Measurements from ENCODE around the gene PTPRF.

PTPRF gene

DNA sequence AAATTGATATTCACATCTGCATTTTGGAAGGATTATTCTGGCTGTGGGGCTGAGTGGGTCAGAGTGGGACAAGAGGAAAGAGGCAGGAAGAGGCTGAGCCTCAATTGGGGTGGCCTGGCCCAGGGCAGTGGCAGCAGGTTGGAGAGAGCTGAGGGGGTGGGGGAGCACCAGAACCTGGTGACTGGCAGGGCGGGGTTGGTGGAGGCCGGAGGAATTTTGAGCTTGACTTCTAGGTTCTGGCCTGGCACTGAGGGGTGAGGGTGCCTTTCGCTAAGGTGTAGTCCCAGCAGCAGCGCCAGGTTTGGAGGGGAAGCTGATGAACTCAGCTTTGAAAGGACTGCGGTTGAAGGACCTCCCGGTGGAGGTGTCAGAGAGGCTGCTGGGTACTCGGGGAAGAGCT is 85.7 kb downstream of the PTPRF start:
- Histone ChIP-seq H2AFZ (ENCODE audit: low read depth, low read length) (no peak overlapping the region), H3K36me3 (replicated peaks; ENCODE audit: low read depth, low read length) (no peaks in the 10 kb centered on the region), H3K27me3 (ENCODE audit: low read depth, low read length) (no peaks in the 10 kb centered on the region), H3K27ac (ENCODE audit: low read length) (no peak overlapping the region), H3K79me2 (ENCODE audit: low read length) (no peaks in the 10 kb centered on the region), H3K9ac (ENCODE audit: low read length) (no peak overlapping the region), H3K4me2 (ENCODE audit: low read length) (no peak overlapping the region), H3K9me3 (ENCODE audit: insufficient read depth, low read length) (no peaks in the 10 kb centered on the region), H4K20me1 (ENCODE audit: insufficient read depth, low read length) (no peaks in the 10 kb centered on the region), H3K4me1 (ENCODE audit: low read length) (no peaks in the 10 kb centered on the region), H3K4me3 (ENCODE audit: low read length) (no peak overlapping the region)
- TF ChIP-seq, protein P1, sequence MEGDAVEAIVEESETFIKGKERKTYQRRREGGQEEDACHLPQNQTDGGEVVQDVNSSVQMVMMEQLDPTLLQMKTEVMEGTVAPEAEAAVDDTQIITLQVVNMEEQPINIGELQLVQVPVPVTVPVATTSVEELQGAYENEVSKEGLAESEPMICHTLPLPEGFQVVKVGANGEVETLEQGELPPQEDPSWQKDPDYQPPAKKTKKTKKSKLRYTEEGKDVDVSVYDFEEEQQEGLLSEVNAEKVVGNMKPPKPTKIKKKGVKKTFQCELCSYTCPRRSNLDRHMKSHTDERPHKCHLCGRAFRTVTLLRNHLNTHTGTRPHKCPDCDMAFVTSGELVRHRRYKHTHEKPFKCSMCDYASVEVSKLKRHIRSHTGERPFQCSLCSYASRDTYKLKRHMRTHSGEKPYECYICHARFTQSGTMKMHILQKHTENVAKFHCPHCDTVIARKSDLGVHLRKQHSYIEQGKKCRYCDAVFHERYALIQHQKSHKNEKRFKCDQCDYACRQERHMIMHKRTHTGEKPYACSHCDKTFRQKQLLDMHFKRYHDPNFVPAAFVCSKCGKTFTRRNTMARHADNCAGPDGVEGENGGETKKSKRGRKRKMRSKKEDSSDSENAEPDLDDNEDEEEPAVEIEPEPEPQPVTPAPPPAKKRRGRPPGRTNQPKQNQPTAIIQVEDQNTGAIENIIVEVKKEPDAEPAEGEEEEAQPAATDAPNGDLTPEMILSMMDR (IDR thresholded peaks at IDR 0.05; ENCODE audit: low read depth, low read length) = no peak
- no peak for TF ChIP-seq EZH2phosphoT487 (IDR thresholded peaks at IDR 0.05; ENCODE audit: low read depth)

DNA sequence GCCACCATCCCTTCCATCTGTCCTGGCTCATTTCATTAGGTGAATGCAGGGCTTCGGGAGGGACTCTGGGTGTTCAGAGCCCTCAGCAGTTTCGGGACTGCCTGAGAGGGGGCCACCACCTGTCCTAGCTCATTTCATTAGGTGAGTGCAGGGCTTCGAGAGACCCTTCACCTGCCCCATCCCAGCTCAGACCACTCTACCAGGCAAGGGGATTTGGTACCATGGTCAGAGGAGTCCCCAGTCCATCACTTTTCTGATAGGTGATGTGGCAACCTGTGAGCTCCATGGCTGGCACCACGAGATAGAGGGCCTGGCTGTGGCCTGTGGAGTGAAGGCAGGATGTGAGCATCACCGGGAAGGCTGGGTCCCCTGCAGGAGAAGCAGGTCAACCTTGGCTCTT is 86.3 kb downstream of the PTPRF start:
- Histone ChIP-seq H4K20me1 (ENCODE audit: insufficient read depth, low read length) (no peaks in the 10 kb centered on the region), H3K27me3 (ENCODE audit: low read depth, low read length) (no peaks in the 10 kb centered on the region), H3K4me1 (ENCODE audit: low read length) (no peaks in the 10 kb centered on the region), H3K36me3 (replicated peaks; ENCODE audit: low read depth, low read length) (no peaks in the 10 kb centered on the region), H3K4me2 (ENCODE audit: low read length) (no peak overlapping the region), H3K4me3 (ENCODE audit: low read length) (no peak overlapping the region), H3K79me2 (ENCODE audit: low read length) (no peaks in the 10 kb centered on the region), H2AFZ (ENCODE audit: low read depth, low read length) (no peak overlapping the region), H3K9me3 (ENCODE audit: insufficient read depth, low read length) (no peaks in the 10 kb centered on the region), H3K9ac (ENCODE audit: low read length) (no peak overlapping the region), H3K27ac (ENCODE audit: low read length) (no peak overlapping the region)
- TF ChIP-seq, protein P1 (IDR thresholded peaks at IDR 0.05; ENCODE audit: low read depth, low read length) = no peak
- no peak for TF ChIP-seq EZH2phosphoT487 (IDR thresholded peaks at IDR 0.05; ENCODE audit: low read depth)

GRCh38 chr1:43617668-43618067 is 87.0 kb downstream of the PTPRF start:
- Histone ChIP-seq H3K79me2 (ENCODE audit: low read length) (no peaks in the 10 kb centered on the region), H3K27ac (ENCODE audit: low read length) (no peak overlapping the region), H4K20me1 (ENCODE audit: insufficient read depth, low read length) (no peaks in the 10 kb centered on the region), H3K27me3 (ENCODE audit: low read depth, low read length) (no peaks in the 10 kb centered on the region), H3K36me3 (replicated peaks; ENCODE audit: low read depth, low read length) (no peaks in the 10 kb centered on the region), H3K4me3 (ENCODE audit: low read length) (no peak overlapping the region), H3K4me1 (ENCODE audit: low read length) (no peaks in the 10 kb centered on the region), H2AFZ (ENCODE audit: low read depth, low read length) (no peak overlapping the region), H3K9ac (ENCODE audit: low read length) (no peak overlapping the region), H3K4me2 (ENCODE audit: low read length) (no peak overlapping the region), H3K9me3 (ENCODE audit: insufficient read depth, low read length) (no peaks in the 10 kb centered on the region)
- TF ChIP-seq, protein P1 (IDR thresholded peaks at IDR 0.05; ENCODE audit: low read depth, low read length) = no peak
- no peak for TF ChIP-seq EZH2phosphoT487 (IDR thresholded peaks at IDR 0.05; ENCODE audit: low read depth)

DNA sequence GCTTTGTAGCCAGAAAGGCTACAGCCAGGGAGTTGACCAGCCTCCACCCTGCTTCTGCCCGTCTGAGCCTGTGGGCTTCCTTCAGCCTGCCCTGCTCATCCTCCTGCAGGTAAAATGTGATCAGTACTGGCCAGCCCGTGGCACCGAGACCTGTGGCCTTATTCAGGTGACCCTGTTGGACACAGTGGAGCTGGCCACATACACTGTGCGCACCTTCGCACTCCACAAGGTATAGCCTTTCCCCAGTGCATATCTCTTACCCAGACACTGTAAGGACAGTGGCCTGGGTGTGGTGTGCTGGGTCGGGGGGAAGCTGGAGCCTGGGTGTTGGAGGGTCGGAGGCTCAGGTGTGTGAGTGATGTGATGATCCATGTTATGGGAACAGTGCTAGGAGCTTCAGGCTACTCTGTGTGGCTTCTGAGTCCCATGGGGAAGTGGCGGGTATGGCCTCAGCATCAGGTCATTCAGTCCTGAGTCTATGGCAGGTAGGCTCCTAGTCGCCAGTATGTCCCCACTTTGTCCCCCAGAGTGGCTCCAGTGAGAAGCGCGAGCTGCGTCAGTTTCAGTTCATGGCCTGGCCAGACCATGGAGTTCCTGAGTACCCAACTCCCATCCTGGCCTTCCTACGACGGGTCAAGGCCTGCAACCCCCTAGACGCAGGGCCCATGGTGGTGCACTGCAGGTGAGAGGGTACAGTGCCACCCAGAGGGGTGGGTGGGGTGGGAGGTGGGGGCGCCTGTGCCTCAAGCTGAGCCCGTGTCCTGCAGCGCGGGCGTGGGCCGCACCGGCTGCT is 88.0 kb downstream of the PTPRF start:
- Histone ChIP-seq H3K79me2 (ENCODE audit: low read length) (no peaks in the 10 kb centered on the region), H3K36me3 (replicated peaks; ENCODE audit: low read depth, low read length) (no peaks in the 10 kb centered on the region), H3K27ac (ENCODE audit: low read length) (no peak overlapping the region), H3K4me1 (ENCODE audit: low read length) (no peaks in the 10 kb centered on the region), H3K9ac (ENCODE audit: low read length) (no peak overlapping the region), H3K27me3 (ENCODE audit: low read depth, low read length) (no peaks in the 10 kb centered on the region), H4K20me1 (ENCODE audit: insufficient read depth, low read length) (no peaks in the 10 kb centered on the region), H2AFZ (ENCODE audit: low read depth, low read length) (no peak overlapping the region), H3K4me3 (ENCODE audit: low read length) (no peak overlapping the region), H3K4me2 (ENCODE audit: low read length) (no peak overlapping the region), H3K9me3 (ENCODE audit: insufficient read depth, low read length) (no peaks in the 10 kb centered on the region)
- TF ChIP-seq EZH2phosphoT487 (IDR thresholded peaks at IDR 0.05; ENCODE audit: low read depth) = no peak
- TF ChIP-seq, protein P1 (IDR thresholded peaks at IDR 0.05; ENCODE audit: low read depth, low read length) = no peak

All from OCI-LY3 (cell line).